H1 (cell line): ENCODE data around the gene ACP6. TPM values are rescaled to one million over a fixed set of nuclear protein-coding genes. Genes with fewer than 3 reads are reported as not detected.

Experiments used
- GTF2F1 ChIP-seq: IDR thresholded peaks from 2 replicates; pipeline ENCODE4 v1.6.1; 2012; ENCODE audit warnings: low read depth, low read length, improper control_type of control experiment, borderline replicate concordance
- KDM1A ChIP-seq: fragments of 200-600, 300-600 bp; sonication (generic); IDR thresholded peaks from 2 replicates; pipeline ENCODE4 v1.7.1; 2016; ENCODE audit warnings: mild to moderate bottlenecking, low read length, borderline replicate concordance
- MAFK ChIP-seq: IDR thresholded peaks from 2 replicates; pipeline ENCODE4 v1.6.1; 2012; ENCODE audit warnings: low read depth, mild to moderate bottlenecking, improper control_type of control experiment, low read length
- NANOG ChIP-seq: IDR thresholded peaks from 2 replicates; pipeline ENCODE4 v1.6.1; 2011; ENCODE audit warnings: low read length, low read depth, mild to moderate bottlenecking, inconsistent platforms; ENCODE audit not compliant: insufficient read depth, poor library complexity, severe bottlenecking
- polyA plus RNA-seq, 7 experiments: library from polyadenylated mRNA; depleted of rRNA in 3 of 7; stranded (reverse) in 5 of 7; unstranded in 2 of 7; fragments of >200 nt in 5 of 7; fragments of 200-250 nt in 2 of 7; gene quantifications; 1 replicate in 5 of 7; 2 replicates in 1 of 7; 4 replicates in 1 of 7; pipeline versions ENCODE4 v1.2.1 to v1.2.3, GENCODE V29; 2011 to 2013; ENCODE audit warnings: missing spikeins in 2 of 7, mixed read lengths in 2 of 7
- total RNA-seq: library from RNA; stranded (reverse); fragmentation: NEBNext Ultra II Directional; extraction: Animal tissue kit (Norgen Biotek cat#: 25700); gene quantifications from 2 replicates; pipeline ENCODE4 v1.2.1, GENCODE V29; 2021
- TF ChIP-seq, protein P1 (sequence below): fragments of 300-600 bp; sonication (generic); IDR thresholded peaks from 2 replicates; pipeline ENCODE4 v1.7.1; 2012; ENCODE audit warnings: low read length, moderate library complexity, mild to moderate bottlenecking, inconsistent platforms; ENCODE audit not compliant: insufficient replicate concordance

ACP6 gene
- total and polyA plus RNA-seq, 2 of the 8 experiments (the other 6 are each of a cell fraction or from before 2014, with no cell fraction given): 11.4 to 17.7 TPM

DNA sequence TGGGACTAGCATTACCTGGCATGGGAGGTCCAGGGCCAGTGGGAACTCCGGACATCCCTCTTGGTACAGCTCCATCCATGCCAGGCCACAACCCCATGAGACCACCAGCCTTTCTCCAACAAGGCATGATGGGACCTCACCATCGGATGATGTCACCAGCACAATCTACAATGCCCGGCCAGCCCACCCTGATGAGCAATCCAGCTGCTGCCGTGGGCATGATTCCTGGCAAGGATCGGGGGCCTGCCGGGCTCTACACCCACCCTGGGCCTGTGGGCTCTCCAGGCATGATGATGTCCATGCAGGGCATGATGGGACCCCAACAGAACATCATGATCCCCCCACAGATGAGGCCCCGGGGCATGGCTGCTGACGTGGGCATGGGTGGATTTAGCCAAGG, 45.8 kb downstream of the ACP6 start (continued):
- TF ChIP-seq, protein P1, sequence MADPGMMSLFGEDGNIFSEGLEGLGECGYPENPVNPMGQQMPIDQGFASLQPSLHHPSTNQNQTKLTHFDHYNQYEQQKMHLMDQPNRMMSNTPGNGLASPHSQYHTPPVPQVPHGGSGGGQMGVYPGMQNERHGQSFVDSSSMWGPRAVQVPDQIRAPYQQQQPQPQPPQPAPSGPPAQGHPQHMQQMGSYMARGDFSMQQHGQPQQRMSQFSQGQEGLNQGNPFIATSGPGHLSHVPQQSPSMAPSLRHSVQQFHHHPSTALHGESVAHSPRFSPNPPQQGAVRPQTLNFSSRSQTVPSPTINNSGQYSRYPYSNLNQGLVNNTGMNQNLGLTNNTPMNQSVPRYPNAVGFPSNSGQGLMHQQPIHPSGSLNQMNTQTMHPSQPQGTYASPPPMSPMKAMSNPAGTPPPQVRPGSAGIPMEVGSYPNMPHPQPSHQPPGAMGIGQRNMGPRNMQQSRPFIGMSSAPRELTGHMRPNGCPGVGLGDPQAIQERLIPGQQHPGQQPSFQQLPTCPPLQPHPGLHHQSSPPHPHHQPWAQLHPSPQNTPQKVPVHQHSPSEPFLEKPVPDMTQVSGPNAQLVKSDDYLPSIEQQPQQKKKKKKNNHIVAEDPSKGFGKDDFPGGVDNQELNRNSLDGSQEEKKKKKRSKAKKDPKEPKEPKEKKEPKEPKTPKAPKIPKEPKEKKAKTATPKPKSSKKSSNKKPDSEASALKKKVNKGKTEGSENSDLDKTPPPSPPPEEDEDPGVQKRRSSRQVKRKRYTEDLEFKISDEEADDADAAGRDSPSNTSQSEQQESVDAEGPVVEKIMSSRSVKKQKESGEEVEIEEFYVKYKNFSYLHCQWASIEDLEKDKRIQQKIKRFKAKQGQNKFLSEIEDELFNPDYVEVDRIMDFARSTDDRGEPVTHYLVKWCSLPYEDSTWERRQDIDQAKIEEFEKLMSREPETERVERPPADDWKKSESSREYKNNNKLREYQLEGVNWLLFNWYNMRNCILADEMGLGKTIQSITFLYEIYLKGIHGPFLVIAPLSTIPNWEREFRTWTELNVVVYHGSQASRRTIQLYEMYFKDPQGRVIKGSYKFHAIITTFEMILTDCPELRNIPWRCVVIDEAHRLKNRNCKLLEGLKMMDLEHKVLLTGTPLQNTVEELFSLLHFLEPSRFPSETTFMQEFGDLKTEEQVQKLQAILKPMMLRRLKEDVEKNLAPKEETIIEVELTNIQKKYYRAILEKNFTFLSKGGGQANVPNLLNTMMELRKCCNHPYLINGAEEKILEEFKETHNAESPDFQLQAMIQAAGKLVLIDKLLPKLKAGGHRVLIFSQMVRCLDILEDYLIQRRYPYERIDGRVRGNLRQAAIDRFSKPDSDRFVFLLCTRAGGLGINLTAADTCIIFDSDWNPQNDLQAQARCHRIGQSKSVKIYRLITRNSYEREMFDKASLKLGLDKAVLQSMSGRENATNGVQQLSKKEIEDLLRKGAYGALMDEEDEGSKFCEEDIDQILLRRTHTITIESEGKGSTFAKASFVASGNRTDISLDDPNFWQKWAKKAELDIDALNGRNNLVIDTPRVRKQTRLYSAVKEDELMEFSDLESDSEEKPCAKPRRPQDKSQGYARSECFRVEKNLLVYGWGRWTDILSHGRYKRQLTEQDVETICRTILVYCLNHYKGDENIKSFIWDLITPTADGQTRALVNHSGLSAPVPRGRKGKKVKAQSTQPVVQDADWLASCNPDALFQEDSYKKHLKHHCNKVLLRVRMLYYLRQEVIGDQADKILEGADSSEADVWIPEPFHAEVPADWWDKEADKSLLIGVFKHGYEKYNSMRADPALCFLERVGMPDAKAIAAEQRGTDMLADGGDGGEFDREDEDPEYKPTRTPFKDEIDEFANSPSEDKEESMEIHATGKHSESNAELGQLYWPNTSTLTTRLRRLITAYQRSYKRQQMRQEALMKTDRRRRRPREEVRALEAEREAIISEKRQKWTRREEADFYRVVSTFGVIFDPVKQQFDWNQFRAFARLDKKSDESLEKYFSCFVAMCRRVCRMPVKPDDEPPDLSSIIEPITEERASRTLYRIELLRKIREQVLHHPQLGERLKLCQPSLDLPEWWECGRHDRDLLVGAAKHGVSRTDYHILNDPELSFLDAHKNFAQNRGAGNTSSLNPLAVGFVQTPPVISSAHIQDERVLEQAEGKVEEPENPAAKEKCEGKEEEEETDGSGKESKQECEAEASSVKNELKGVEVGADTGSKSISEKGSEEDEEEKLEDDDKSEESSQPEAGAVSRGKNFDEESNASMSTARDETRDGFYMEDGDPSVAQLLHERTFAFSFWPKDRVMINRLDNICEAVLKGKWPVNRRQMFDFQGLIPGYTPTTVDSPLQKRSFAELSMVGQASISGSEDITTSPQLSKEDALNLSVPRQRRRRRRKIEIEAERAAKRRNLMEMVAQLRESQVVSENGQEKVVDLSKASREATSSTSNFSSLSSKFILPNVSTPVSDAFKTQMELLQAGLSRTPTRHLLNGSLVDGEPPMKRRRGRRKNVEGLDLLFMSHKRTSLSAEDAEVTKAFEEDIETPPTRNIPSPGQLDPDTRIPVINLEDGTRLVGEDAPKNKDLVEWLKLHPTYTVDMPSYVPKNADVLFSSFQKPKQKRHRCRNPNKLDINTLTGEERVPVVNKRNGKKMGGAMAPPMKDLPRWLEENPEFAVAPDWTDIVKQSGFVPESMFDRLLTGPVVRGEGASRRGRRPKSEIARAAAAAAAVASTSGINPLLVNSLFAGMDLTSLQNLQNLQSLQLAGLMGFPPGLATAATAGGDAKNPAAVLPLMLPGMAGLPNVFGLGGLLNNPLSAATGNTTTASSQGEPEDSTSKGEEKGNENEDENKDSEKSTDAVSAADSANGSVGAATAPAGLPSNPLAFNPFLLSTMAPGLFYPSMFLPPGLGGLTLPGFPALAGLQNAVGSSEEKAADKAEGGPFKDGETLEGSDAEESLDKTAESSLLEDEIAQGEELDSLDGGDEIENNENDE: no peak
- TF ChIP-seq KDM1A (no peak), NANOG (no peak), MAFK (no peak), GTF2F1 (no peak)
